Fibroblast of pulmonary artery (primary cell): ENCODE results near the gene ZSCAN5A.
"Not testable (repeated sequence)": the region's sequence is repeated elsewhere in the genome, so short reads cannot be mapped to it uniquely, and the experiment has no call there.

ENCODE experiments used
- DNase-seq: peaks from one replicate; pipeline ENCODE4 v3.0.0-alpha.2; 2010; ENCODE audit warnings: low read depth
- H3K4me3 ChIP-seq: replicated peaks from 2 replicates; pipeline ENCODE4 v1.5.1; 2011; ENCODE audit warnings: low read depth, mild to moderate bottlenecking, control low read depth, low read length, moderate library complexity
- TF ChIP-seq, protein P1 (sequence below): IDR thresholded peaks from 2 replicates; pipeline ENCODE4 v1.5.1; 2011; ENCODE audit warnings: mild to moderate bottlenecking, control low read depth, low read length, inconsistent platforms; ENCODE audit errors: missing control alignments

ZSCAN5A gene

DNA sequence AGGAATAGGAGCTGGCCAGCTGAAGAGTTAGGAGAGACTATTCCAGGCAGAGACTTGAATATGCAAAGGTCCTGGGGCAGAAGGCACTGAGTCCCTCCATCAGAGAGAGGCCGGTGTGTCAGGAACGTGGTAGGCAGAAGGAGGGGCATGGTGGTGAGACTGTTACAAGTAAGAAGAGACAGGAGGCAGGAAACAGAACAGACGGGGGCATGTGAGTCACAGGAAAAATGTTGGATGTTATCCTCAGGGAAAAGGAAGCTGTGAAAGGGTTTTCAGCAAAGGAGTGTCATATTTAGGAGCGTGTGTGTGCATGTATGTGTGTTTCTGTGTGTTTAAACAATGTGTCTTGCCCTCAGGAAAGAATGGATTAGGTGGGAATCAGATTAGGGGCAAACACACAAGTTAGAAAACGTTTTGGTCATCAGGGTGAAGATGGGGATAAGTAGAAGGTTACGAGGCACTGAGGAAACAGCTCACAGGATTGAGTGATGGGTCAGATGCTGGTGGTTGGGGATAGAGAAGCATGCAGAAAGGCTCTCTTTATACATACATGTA lies 41.0 kb downstream of the ZSCAN5A start:
- no peak overlapping the region for H3K4me3 ChIP-seq
- TF ChIP-seq, protein P1, sequence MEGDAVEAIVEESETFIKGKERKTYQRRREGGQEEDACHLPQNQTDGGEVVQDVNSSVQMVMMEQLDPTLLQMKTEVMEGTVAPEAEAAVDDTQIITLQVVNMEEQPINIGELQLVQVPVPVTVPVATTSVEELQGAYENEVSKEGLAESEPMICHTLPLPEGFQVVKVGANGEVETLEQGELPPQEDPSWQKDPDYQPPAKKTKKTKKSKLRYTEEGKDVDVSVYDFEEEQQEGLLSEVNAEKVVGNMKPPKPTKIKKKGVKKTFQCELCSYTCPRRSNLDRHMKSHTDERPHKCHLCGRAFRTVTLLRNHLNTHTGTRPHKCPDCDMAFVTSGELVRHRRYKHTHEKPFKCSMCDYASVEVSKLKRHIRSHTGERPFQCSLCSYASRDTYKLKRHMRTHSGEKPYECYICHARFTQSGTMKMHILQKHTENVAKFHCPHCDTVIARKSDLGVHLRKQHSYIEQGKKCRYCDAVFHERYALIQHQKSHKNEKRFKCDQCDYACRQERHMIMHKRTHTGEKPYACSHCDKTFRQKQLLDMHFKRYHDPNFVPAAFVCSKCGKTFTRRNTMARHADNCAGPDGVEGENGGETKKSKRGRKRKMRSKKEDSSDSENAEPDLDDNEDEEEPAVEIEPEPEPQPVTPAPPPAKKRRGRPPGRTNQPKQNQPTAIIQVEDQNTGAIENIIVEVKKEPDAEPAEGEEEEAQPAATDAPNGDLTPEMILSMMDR, result no peak
- peak; percentile 55 for DNase-seq

DNA sequence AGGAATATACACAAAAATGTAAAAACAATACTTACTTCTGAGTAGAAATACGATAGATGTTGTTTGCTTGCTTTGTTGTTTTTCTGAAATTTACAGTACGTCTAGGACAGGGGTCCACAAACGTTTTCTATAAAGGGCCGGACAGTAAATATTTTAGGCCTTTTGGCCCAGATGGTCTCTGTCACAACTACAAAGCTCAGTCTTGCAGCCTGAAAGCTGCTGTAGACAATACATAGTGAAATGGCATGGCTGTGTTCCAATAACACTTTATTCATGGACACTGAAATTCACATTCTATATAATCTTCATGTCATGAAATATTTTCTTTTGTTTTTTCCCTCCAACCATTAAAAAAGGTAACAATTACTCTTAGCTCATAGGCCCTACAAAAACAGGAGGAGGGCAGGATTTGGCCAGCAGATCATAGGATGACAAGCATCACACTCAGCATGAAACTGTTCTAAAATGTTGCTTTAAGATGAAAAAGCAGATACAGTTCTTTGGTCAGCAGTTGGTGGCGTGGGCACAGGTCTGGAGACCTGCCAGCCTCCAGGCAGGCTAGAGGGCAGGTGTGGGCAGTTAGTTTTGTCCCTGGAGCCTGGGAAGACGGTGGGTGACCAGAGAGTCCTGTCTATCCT lies 42.4 kb downstream of the ZSCAN5A start, which contains the start of gene EDDM13:
Gene EDDM13, plus strand, starts transcription at position 588 of the 638 bp plus-strand sequence. CDS start 87 bp downstream, outside the sequence.
- TF ChIP-seq, protein P1, result no peak
- no peak for DNase-seq
- H3K4me3 ChIP-seq, result no peak within 1 kb of the TSS

DNA sequence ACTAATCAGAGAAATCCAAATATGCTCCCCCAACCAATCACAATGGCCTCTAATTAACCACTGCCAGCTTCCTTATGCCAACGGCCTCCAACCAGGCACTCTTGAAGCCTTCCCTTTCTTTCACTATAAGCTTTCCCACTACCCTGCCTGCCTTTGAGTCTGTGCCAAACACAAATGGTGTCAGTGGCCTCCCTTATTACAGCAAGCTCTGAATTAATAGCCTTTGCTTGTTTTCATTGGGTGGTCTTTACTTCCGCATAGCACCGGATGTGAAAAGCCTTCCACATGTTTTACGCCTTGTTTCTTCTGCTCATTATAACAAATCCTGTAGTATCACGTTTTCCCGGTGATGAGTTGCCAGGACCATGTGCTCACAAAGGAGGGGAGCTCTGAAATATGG lies 43.5 kb downstream of the ZSCAN5A start:
- DNase-seq, result no peak
- TF ChIP-seq, protein P1, result no peak
- H3K4me3 ChIP-seq, result no peak overlapping the region

DNA sequence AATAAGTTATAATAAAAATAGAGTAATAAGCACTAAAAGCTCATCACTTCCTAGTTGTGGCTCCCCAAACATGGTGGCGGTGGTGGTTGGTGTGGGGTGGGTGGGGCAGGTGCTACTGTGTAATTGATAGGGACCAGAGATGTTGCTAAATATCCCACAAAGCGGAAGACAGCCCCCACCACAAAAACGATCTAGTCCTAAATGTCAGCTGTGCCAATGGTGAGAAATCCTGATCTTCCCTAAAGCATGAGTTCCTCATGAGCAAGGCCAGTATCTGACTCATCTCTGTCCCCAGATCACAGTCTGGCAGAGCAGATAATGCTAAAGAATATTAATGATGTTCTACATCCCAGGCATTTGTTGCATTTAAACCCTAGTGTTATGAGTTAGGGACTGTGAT lies 44.0 kb downstream of the ZSCAN5A start:
- TF ChIP-seq, protein P1, result no peak
- DNase-seq, result no peak
- H3K4me3 ChIP-seq, result no peak overlapping the region

DNA sequence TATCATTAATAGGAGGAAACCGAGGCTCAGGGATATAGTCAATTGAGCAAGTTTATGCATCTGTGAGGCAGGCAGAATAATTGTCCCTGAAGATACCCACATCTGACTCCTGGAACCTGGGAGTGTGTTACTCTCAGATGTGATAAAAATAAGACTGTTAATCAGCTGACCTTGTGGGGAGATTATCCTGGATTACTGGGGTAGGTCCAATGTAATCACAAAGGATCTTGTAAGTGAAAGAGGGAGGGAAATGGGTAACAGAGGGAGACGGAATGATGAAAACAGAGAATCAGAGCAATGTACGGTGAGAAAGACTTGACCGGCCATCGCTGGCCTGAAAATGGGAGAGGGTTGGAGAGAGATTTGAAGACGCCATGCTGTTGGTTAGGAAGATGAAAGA lies 45.3 kb downstream of the ZSCAN5A start:
- no peak for DNase-seq
- TF ChIP-seq, protein P1, result no peak
- H3K4me3 ChIP-seq, result no peak overlapping the region

DNA sequence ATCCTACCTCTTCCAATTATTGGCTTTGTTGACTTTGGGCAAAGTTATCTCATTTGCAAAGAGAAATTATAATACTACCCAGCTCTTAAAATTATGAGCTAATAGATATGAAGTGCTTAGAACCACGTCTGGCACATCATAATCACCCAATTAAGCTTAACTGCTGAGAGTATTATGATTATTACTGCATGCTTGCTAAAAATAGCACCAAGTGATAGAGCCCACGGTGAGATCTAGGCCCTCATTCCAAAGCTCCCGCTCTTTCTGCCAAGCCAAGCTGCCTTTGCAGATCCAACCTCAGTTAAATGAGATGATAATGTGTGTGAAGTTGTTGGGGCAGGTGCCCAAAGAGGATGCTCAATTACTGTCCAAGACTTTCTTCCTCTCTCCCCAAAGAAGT lies 48.6 kb downstream of the ZSCAN5A start:
- H3K4me3 ChIP-seq, result no peak overlapping the region
- TF ChIP-seq, protein P1, result no peak
- no peak for DNase-seq

DNA sequence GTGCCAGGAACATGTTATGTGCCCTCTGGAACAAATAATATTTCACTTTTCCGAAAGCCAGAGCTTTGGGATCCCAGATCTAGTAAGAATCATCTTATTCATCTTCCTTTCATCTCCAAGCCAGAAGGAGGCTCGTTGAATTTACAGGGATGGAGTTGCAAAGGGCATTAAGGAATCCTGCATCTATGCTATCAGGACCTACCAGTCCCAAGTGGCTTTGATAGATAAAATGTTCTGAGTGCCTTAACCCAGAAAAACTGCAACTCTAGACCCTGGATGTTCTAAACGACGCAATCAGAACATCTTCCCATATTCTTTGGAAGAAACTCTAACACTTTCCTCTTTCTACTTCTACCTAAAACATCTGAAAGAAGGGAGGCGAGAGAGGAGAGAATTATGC lies 51.3 kb downstream of the ZSCAN5A start:
- H3K4me3 ChIP-seq, result no peak overlapping the region
- TF ChIP-seq, protein P1, result no peak
- DNase-seq, result no peak

DNA sequence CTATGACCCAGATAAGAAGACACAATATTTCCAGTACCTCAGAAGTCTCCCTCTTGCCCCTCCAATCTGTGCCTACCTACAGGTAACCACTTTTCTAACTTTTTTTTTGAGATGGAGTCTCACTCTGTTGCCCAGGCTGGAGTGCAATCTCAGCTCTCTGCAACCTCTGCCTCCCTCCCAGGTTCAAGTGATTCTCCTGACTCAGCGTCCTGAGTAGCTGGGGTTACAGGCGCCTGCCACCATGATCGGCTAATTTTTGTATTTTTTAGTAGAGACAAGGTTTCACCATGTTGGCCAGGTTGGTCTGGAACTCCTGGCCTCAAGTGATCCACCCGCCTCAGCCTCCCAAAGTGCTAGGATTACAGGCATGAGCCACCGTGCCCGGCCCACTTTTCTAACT lies 52.7 kb downstream of the ZSCAN5A start:
- not testable (repeated sequence) for H3K4me3 ChIP-seq, DNase-seq
